ENCODE data around the gene TNFRSF17. TPM values are rescaled to one million over a fixed set of nuclear protein-coding genes. Genes with fewer than 3 reads are reported as not detected.

The TNFRSF17 gene
- total and polyA plus RNA-seq, 2 donors (not counting 3 experiments of a cell fraction or from before 2014, with no cell fraction given), result not detected

DNA sequence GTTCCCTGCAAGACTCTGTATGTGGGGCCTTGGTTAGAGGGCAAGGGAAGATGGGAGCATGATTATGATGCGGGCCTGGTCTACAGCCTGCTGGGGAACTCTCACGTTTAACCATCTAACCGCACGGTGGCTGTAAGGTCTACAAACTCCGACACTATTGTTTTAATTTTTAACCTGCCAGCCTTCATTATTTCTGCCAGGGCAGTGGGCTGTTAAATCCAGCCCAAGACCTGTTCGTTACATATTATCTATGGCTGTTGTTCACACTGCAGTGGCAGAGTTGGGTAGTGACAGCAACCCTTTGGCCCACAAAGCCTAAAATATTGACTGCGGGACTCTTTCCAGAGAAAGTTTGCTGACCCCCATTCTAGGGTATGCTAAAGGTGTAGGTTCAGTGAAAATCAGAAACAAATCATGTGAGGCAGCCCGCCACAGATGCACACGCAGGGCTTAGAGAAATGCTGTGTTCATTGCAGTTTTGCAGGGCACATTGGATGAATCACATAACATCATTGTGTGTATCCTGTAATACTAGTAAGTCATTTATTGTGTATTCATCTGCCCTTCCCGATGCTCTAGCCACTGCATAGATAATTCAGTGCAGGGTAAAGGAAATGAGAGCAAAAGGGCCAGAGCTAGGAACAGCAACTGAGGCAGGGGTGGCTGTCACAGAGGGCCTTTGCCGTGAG is 25.8 kb downstream of the TNFRSF17 start:
- POLR2A ChIA-PET, result no interaction called here

More for the DNA sequence above, 25.8 kb downstream of the TNFRSF17 start:
- Histone ChIP-seq H3K4me1 (ENCODE audit: control insufficient read depth, extremely low read depth, insufficient read depth, low read length) (peaks cover 11% of the 10 kb centered on the region), H3K27ac (ENCODE audit: insufficient read depth, low read depth, low read length) (no peak overlapping the region), H3K4me3 (replicated peaks in 1 of 3; ENCODE audit: insufficient read depth in 1 of 3, low read depth in 1 of 3, low read length in 3 of 3) (no peak overlapping the region), H4K20me1 (replicated peaks; ENCODE audit: control insufficient read depth, extremely low read depth, insufficient read depth, low read length) (no peaks in the 10 kb centered on the region), H3K27me3 (ENCODE audit: control insufficient read depth in 2 of 2, insufficient read depth in 2 of 2, low read length in 2 of 2) (no peaks in the 10 kb centered on the region), H2AFZ (ENCODE audit: low read depth, low read length) (no peak overlapping the region), H3K79me2 (ENCODE audit: control insufficient read depth, insufficient read depth, low read length) (no peaks in the 10 kb centered on the region), H3K9ac (replicated peaks; ENCODE audit: extremely low read depth, insufficient read depth, low read length) (no peak overlapping the region), H3K9me3 (replicated peaks; ENCODE audit: control insufficient read depth, insufficient read depth, low read length) (no peaks in the 10 kb centered on the region), H3K9me1 (replicated peaks; ENCODE audit: control insufficient read depth, extremely low read depth, insufficient read depth, low read length) (no peaks in the 10 kb centered on the region), H3K36me3 (ENCODE audit: control insufficient read depth in 2 of 2, extremely low read depth in 1 of 2, insufficient read depth in 2 of 2, low read length in 2 of 2) (no peaks in the 10 kb centered on the region), H3K4me2 (ENCODE audit: insufficient read depth, low read length) (no peak overlapping the region)
- dilution Hi-C loops (cut with MboI; ENCODE audit: extremely low pct_ligation_motif_present, low sequenced_read_pairs) (no loop called here), intact Hi-C loops (cut with micrococcal nuclease) (loop anchor here (5.0 kb wide), 1 partner anchor 74 kb away; the partner anchor contains the start of gene GSPT1)
- TF ChIP-seq POLR2AphosphoS5 (IDR thresholded peaks at IDR 0.05; ENCODE audit: insufficient read depth, low read depth, low read length) (no peak), GATA2 (IDR thresholded peaks at IDR 0.05; ENCODE audit: insufficient read depth, insufficient read length, low read depth, low read length) (no peak), EZH2 (IDR thresholded peaks at IDR 0.05; ENCODE audit: borderline replicate concordance, low read depth, low read length, severe bottlenecking) (no peak), FOS (IDR thresholded peaks at IDR 0.05; ENCODE audit: borderline replicate concordance, insufficient read depth, low read length) (no peak)
- TF ChIP-seq, protein P1, sequence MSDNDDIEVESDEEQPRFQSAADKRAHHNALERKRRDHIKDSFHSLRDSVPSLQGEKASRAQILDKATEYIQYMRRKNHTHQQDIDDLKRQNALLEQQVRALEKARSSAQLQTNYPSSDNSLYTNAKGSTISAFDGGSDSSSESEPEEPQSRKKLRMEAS (IDR thresholded peaks at IDR 0.05; ENCODE audit: insufficient read depth, insufficient read length), result no peak
- TF ChIP-seq, protein P2, sequence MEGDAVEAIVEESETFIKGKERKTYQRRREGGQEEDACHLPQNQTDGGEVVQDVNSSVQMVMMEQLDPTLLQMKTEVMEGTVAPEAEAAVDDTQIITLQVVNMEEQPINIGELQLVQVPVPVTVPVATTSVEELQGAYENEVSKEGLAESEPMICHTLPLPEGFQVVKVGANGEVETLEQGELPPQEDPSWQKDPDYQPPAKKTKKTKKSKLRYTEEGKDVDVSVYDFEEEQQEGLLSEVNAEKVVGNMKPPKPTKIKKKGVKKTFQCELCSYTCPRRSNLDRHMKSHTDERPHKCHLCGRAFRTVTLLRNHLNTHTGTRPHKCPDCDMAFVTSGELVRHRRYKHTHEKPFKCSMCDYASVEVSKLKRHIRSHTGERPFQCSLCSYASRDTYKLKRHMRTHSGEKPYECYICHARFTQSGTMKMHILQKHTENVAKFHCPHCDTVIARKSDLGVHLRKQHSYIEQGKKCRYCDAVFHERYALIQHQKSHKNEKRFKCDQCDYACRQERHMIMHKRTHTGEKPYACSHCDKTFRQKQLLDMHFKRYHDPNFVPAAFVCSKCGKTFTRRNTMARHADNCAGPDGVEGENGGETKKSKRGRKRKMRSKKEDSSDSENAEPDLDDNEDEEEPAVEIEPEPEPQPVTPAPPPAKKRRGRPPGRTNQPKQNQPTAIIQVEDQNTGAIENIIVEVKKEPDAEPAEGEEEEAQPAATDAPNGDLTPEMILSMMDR (IDR thresholded peaks at IDR 0.05; ENCODE audit: extremely low read depth in 1 of 2, insufficient read depth in 1 of 2, low read depth in 1 of 2, low read length in 2 of 2), result no peak
- CTCF ChIA-PET, result interaction anchor here (0.6 to 1.2 kb wide), 1 partner anchor 77 kb away, joined by 3 to 4 read pairs; no protein-coding TSS in a partner anchor
- DNase-seq (ENCODE audit: low read depth, low spot score), result no peak
- FAIRE-seq, result no peak
- no TSS peak for BruUV-seq (replicated peaks)
